Prostate gland (tissue), 2 donors: Measurements from ENCODE around the gene ALG11.

Source experiments
- POLR2A ChIP-seq: fragments of 450-650 bp; IDR thresholded peaks from one replicate; pipeline ENCODE4 v1.6.1; 2016; ENCODE audit warnings: antibody characterized with exemption, mild to moderate bottlenecking
- POLR2AphosphoS5 ChIP-seq: sonication (generic); formaldehyde crosslinking; IDR thresholded peaks from one replicate; pipeline ENCODE4 v1.6.1; 2017; ENCODE audit warnings: antibody characterized with exemption
- TF ChIP-seq, protein P1 (sequence below), 4 experiments: fragments of 200-600 bp in 2 of 4; fragments of 450-650 bp in 2 of 4; sonication (generic) in 2 of 4; IDR thresholded peaks; 1 replicate in 3 of 4; 2 replicates in 1 of 4; pipeline ENCODE4 v1.5.1; 2016 to 2019; ENCODE audit warnings: antibody characterized with exemption in 4 of 4, mild to moderate bottlenecking in 2 of 4, moderate library complexity in 2 of 4

DNA sequence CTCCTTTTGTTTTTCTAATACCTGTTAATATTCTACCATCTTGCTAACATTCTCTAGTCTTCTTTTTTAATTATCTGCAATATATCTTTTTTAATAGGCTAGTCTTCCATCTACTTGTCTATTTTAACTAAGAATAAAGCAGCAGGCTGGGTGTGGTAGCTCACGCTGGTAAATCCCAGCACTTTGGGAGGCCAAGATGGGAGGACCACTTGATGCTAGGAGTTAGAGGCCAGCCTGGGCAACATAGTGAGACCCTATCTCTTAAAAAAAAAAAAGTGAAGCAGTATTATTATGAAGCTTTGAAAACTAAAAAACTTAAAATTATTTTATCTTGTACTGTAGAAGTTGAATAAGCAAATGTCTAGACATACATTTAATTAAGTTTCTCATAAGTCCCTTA, 15.6 kb downstream of the ALG11 start:
- TF ChIP-seq, protein P1, sequence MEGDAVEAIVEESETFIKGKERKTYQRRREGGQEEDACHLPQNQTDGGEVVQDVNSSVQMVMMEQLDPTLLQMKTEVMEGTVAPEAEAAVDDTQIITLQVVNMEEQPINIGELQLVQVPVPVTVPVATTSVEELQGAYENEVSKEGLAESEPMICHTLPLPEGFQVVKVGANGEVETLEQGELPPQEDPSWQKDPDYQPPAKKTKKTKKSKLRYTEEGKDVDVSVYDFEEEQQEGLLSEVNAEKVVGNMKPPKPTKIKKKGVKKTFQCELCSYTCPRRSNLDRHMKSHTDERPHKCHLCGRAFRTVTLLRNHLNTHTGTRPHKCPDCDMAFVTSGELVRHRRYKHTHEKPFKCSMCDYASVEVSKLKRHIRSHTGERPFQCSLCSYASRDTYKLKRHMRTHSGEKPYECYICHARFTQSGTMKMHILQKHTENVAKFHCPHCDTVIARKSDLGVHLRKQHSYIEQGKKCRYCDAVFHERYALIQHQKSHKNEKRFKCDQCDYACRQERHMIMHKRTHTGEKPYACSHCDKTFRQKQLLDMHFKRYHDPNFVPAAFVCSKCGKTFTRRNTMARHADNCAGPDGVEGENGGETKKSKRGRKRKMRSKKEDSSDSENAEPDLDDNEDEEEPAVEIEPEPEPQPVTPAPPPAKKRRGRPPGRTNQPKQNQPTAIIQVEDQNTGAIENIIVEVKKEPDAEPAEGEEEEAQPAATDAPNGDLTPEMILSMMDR (IDR thresholded peaks at IDR 0.05) = no peak
- no peak for TF ChIP-seq POLR2AphosphoS5
- no peak for TF ChIP-seq POLR2A
